Thoracic aorta (tissue), 2 donors: ENCODE data around the gene TBC1D24. TPM values are rescaled to one million over a fixed set of nuclear protein-coding genes. Genes with fewer than 3 reads are reported as not detected.
"Not testable (repeated sequence)": the region's sequence is repeated elsewhere in the genome, so short reads cannot be mapped to it uniquely, and the experiment has no call there.

Source experiments
- ATAC-seq: fragments of 150-250 bp; one replicate; pipeline ENCODE4 v1.8.0; 2017; ENCODE audit warnings: low read depth; ENCODE audit not compliant: insufficient number of reproducible peaks, low FRiP score
- DNase-seq: peaks from one replicate; pipeline ENCODE4 v3.0.0-alpha.2; 2020; ENCODE audit warnings: low spot score
- H3K27ac ChIP-seq, 2 donors: fragments of 200-600 bp; sonication (generic); 1 replicate in 1 of 2; 2 replicates in 1 of 2; pipeline ENCODE4 v1.5.1; 2016; ENCODE audit warnings: mild to moderate bottlenecking in 2 of 2, moderate library complexity in 2 of 2
- H3K27me3 ChIP-seq: fragments of 200-600 bp; sonication (generic); replicated peaks from 2 replicates; pipeline ENCODE4 v1.6.0; 2016; ENCODE audit warnings: mild to moderate bottlenecking; ENCODE audit not compliant: insufficient read depth
- H3K36me3 ChIP-seq: fragments of 200-600 bp; sonication (generic); one replicate; pipeline ENCODE4 v1.5.1; 2016
- H3K4me1 ChIP-seq, 2 donors: fragments of 200-600 bp; sonication (generic); 1 replicate in 1 of 2; 2 replicates in 1 of 2; pipeline versions ENCODE4 v1.5.1 to v1.6.0; 2016; ENCODE audit warnings: low read depth in 2 of 2, mild to moderate bottlenecking in 1 of 2; ENCODE audit not compliant: control insufficient read depth in 1 of 2
- H3K4me3 ChIP-seq: fragments of 200-600 bp; sonication (generic); 2 replicates; pipeline ENCODE4 v1.5.1; 2016; ENCODE audit warnings: mild to moderate bottlenecking
- H3K9me3 ChIP-seq: fragments of 200-600 bp; sonication (generic); 2 replicates; pipeline ENCODE4 v1.5.1; 2016
- CTCF ChIP-seq: fragments of 200-600 bp; sonication (generic); IDR thresholded peaks from one replicate; pipeline ENCODE4 v1.5.1; 2019; ENCODE audit warnings: antibody characterized with exemption
- total RNA-seq, 2 donors: library from RNA; depleted of rRNA; stranded (reverse); fragments of >200 nt; gene quantifications; one replicate each; pipeline versions ENCODE4 v1.1.0 to v1.2.3, GENCODE V29; 2016

The TBC1D24 gene
- total RNA-seq, 2 donors from 2014 or later = 14.5 to 15.0 TPM

- no peak overlapping the region for H3K27ac ChIP-seq
- no peaks in the 10 kb centered on the region for H3K27me3 ChIP-seq
- H3K36me3 ChIP-seq = no peaks in the 10 kb centered on the region
- no peaks in the 10 kb centered on the region for H3K9me3 ChIP-seq
- DNase-seq (no peak), ATAC-seq (no peak)
- TF ChIP-seq CTCF = no peak
- no peak overlapping the region for H3K4me3 ChIP-seq
- peaks cover 15 to 24% of the 10 kb centered on the region in 2 donors for H3K4me1 ChIP-seq
Measured at GRCh38 chr16:2476345-2476720, 1.4 kb downstream of the TBC1D24 start.

DNA sequence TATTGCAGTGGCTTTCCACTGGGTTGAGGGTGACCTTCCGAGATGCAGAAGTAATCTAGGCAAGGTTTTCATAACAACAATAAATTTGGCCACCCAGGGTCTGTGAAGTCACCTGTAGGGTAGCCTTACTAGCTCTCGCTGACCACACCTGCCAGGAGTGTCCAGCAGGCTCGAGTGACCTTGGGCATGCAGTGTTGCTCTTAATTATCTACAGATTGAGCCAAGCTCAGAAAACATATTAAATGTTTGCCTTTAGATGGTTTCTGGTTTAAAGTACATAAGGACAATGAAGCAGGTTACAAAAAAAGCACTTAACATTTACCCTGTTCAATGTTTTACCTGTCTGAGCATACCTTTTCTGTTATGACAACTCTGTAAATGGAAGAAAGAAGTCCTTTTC is 1.8 kb downstream of the TBC1D24 start:
- no peak for TF ChIP-seq CTCF
- no peak for ATAC-seq
- Histone ChIP-seq H3K27ac (no peak overlapping the region), H3K9me3 (no peaks in the 10 kb centered on the region), H3K36me3 (no peaks in the 10 kb centered on the region), H3K27me3 (no peaks in the 10 kb centered on the region), H3K4me3 (no peak overlapping the region), H3K4me1 (peaks cover 10 to 20% of the 10 kb centered on the region in 2 donors)
- no peak for DNase-seq

GRCh38 chr16:2477327-2477726 is 2.4 kb downstream of the TBC1D24 start:
- ATAC-seq (no peak), DNase-seq (no peak)
- no peak overlapping the region for H3K27ac ChIP-seq
- no peaks in the 10 kb centered on the region for H3K36me3 ChIP-seq
- H3K27me3 ChIP-seq = no peaks in the 10 kb centered on the region
- no peak overlapping the region for H3K4me3 ChIP-seq
- H3K4me1 ChIP-seq = peaks cover 10 to 24% of the 10 kb centered on the region in 2 donors
- TF ChIP-seq CTCF = no peak
- no peaks in the 10 kb centered on the region for H3K9me3 ChIP-seq

GRCh38 chr16:2478279-2478678 is 3.4 kb downstream of the TBC1D24 start:
- H3K27ac ChIP-seq = no peak overlapping the region

GRCh38 chr16:2479996-2480395 is 5.1 kb downstream of the TBC1D24 start:
- not testable (repeated sequence) for ATAC-seq, H3K9me3 ChIP-seq

More at GRCh38 chr16:2478279-2478678, 3.4 kb downstream of the TBC1D24 start:
- no peak for ATAC-seq
- Histone ChIP-seq H3K36me3 (no peaks in the 10 kb centered on the region), H3K4me3 (no peak overlapping the region), H3K9me3 (no peaks in the 10 kb centered on the region), H3K27me3 (no peaks in the 10 kb centered on the region), H3K4me1 (peaks cover 15 to 30% of the 10 kb centered on the region in 2 donors)
- DNase-seq = no peak
- TF ChIP-seq CTCF = no peak

GRCh38 chr16:2480948-2481347 is 6.0 kb downstream of the TBC1D24 start:
- no peak overlapping the region for H3K4me3 ChIP-seq
- no peak overlapping the region for H3K27ac ChIP-seq
- DNase-seq (no peak), ATAC-seq (no peak)
- H3K9me3 ChIP-seq = no peaks in the 10 kb centered on the region
- H3K4me1 ChIP-seq = peaks cover 10 to 26% of the 10 kb centered on the region in 2 donors
- no peak for TF ChIP-seq CTCF
- H3K36me3 ChIP-seq = no peaks in the 10 kb centered on the region
- no peaks in the 10 kb centered on the region for H3K27me3 ChIP-seq

More at GRCh38 chr16:2479996-2480395, 5.1 kb downstream of the TBC1D24 start:
- H3K27ac ChIP-seq, H3K27me3 ChIP-seq, H3K36me3 ChIP-seq, DNase-seq, H3K4me3 ChIP-seq: not testable (repeated sequence)
- peaks cover 16 to 32% of the 10 kb centered on the region in 2 donors for H3K4me1 ChIP-seq
